Right renal cortex interstitium (tissue), 3 donors: ENCODE data around the gene ATP8A2. TPM values are rescaled to one million over a fixed set of nuclear protein-coding genes. Genes with fewer than 3 reads are reported as not detected.
"Not testable (repeated sequence)": the region's sequence is repeated elsewhere in the genome, so short reads cannot be mapped to it uniquely, and the experiment has no call there.

Experiments
- DNase-seq, 3 donors: peaks; one replicate each; pipeline ENCODE4 v3.0.0-alpha.2; 2013; ENCODE audit warnings: low read depth in 3 of 3, low spot score in 2 of 3
- polyA plus RNA-seq, 3 donors: library from polyadenylated mRNA; unstranded; fragments of 120-200 nt; gene quantifications; one replicate each; pipeline ENCODE4 v1.2.1, GENCODE V29; 2013; ENCODE audit not compliant: insufficient read length in 3 of 3

ATP8A2 gene
- polyA plus RNA-seq, 3 donors, result 5.5 to 7.2 (median 6.3) TPM

- no peak for DNase-seq
Observed at GRCh38 chr13:26051657-26052311, 680.0 kb downstream of the ATP8A2 start, which contains the start of gene SHISA2. Gene SHISA2 (minus strand): TSS chr13:26052016. CDS start chr13:26050975, 1,041 bp downstream.

- no peak for DNase-seq
Observed at GRCh38 chr13:26052337-26052736, 680.6 kb downstream of the ATP8A2 start.

DNA sequence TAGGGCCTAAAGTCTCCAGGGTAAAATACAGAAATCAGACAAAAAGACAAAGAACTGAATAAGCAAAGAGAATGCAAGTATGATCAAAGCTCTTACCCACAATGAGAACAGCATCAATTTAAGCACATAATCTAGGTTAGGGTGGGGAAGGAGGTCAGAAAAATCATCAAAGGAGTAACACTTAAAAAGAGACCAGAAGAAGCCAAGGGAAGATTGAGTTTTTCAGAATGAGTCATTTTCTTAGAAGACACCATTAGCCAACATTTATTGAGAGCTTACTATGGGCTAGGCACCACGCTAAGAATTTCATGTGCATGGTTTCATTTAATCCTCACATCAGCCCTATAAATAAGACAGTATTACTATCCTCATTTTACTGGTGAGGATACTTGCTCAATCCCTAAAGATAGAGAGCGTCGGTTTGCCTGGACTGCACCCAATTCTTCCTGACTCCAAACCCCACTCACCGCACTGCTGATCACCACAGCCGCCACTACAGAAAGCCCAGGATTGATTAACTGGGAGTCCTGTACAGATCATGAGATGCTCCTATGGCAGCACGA is 681.7 kb downstream of the ATP8A2 start:
- DNase-seq, result no peak

GRCh38 chr13:26054896-26055295 is 683.1 kb downstream of the ATP8A2 start:
- no peak for DNase-seq

DNA sequence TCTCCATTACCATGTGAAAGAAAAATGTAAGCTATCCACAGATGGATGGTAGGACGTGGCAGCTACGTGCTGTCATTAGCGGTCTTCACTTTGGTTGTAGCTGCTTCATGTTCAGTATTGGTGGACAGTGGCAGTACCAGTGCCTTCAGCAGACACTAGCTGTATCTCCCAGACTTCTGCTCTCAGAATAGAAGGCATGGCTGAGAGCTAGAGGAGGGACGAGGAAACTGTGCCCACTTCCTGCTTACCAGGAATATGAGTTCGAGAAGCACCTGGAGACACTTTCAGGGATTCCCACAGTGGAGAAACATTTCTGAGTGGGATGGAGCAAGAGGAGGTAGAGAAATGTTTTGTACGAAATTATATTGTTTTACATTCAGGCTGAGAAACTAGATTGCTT is 686.9 kb downstream of the ATP8A2 start:
- no peak for DNase-seq

- DNase-seq, result no peak
Observed at GRCh38 chr13:26060357-26060756, 688.6 kb downstream of the ATP8A2 start.

- no peak for DNase-seq
Observed at GRCh38 chr13:26061256-26061655, 689.5 kb downstream of the ATP8A2 start.

GRCh38 chr13:26061947-26062346 is 690.2 kb downstream of the ATP8A2 start:
- no peak for DNase-seq

GRCh38 chr13:26062853-26063444 is 691.2 kb downstream of the ATP8A2 start:
- DNase-seq, result no peak

- not testable (repeated sequence) for DNase-seq
Observed at GRCh38 chr13:26066492-26066891, 694.7 kb downstream of the ATP8A2 start.

DNA sequence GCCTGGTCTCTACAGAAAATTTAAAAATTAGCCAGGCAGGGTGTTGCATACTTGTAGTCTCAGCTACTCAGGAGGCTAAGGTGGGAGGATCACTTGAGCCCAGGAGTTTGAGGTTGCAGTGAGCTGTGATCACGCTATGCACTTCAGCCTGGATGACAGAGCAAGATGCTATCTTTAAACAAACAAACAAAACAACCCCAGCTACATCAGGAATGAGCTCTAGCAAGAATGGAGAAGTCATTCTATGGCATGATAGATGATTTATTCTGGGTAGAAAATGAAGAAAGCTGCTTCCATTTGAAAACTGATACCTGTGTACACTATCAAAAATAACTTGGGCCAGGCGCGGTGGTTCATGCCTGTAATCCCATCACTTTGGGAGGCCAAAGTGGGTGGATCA is 695.8 kb downstream of the ATP8A2 start:
- DNase-seq, result no peak

- not testable (repeated sequence) for DNase-seq
Observed at GRCh38 chr13:26068372-26068771, 696.6 kb downstream of the ATP8A2 start.

DNA sequence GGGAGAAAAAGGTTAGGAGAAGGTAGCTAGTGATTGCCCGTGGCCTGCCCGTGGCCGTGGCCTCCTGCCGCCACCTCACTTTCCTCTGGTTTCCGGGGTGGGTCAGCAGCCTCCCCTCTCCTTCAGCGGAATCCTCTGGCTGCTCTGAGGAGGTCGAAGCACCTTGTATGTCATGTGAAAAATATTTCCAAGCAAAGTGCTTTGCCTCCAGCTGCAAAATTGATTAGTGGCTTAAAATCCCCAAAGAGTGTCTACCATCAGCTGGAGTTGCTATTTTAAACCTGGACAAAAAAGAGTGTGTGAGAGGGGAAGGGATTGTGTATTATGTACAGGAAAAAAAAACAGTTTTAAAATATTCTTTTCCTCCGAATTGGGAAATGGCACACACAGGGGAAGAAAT is 697.9 kb downstream of the ATP8A2 start:
- not testable (repeated sequence) for DNase-seq

DNA sequence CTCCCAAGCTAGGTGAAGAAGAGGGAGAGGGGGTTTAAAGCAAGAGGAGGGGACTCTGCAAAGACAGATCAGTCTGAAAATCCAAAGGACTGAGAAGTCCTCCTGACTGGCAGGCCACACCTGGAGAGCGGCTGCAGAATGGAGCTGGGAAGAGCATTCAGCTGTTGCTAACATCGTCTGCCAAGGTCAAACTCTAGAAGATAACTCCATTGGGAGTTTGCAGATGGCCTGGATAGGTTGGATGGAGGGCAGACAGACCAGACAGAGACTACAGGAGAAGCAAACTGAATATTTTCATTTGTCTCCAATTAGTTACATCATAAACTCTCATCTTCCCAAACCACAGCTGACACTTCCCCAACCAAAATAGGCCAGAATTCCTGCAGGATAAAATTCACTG is 699.9 kb downstream of the ATP8A2 start:
- no peak for DNase-seq

DNA sequence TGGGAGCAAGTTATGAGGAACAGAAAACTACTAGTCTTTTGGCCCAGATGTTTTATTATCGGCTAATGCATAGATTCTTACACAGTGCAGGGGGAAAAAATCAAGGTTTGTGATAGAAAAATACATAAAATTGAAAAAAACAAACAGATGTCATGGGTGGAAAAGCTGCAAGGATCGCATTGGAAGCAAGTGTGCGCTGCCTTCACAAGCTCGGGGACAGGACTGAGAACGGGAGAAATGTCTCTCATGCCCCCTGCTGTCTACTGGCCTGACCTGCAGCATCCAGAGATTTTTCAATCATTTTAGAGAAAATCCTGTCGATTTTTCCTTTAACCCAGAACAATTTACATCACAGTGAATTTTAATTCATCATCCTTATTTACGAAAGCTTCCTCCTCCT is 700.6 kb downstream of the ATP8A2 start:
- not testable (repeated sequence) for DNase-seq

GRCh38 chr13:26074706-26075105 is 702.9 kb downstream of the ATP8A2 start:
- no peak for DNase-seq

Other genes starting within 250 kb of the ATP8A2 start
- under 1 TPM; 0.19 to 0.33 (median 0.25) TPM for gene AMER2, start 199.7 kb upstream of the ATP8A2 start, polyA plus RNA-seq
- 10 to 100 TPM; 18.7 to 21.1 (median 20.3) TPM for gene MTMR6, start 84.5 kb upstream of the ATP8A2 start, polyA plus RNA-seq
- gene NUP58, start 70.3 kb upstream of the ATP8A2 start, polyA plus RNA-seq, result 10 to 100 TPM; 44.3 to 45.5 (median 45.0) TPM